ENCODE results near the gene SLC6A8.
"Not testable (repeated sequence)": the region's sequence is repeated elsewhere in the genome, so short reads cannot be mapped to it uniquely, and the experiment has no call there.

Gene SLC6A8

GRCh38 chrX:153672531-153673427, 14.9 kb upstream of the SLC6A8 start:
- DNase-seq: no peak

- DNase-seq: no peak
These were observed 14.1 kb upstream of the SLC6A8 start, which contains the start of gene PNCK for GRCh38 chrX:153673428-153674218. Gene PNCK, minus strand, starts transcription at chrX:153673813. Its CDS starts 737 bp downstream, at chrX:153673076.

DNA sequence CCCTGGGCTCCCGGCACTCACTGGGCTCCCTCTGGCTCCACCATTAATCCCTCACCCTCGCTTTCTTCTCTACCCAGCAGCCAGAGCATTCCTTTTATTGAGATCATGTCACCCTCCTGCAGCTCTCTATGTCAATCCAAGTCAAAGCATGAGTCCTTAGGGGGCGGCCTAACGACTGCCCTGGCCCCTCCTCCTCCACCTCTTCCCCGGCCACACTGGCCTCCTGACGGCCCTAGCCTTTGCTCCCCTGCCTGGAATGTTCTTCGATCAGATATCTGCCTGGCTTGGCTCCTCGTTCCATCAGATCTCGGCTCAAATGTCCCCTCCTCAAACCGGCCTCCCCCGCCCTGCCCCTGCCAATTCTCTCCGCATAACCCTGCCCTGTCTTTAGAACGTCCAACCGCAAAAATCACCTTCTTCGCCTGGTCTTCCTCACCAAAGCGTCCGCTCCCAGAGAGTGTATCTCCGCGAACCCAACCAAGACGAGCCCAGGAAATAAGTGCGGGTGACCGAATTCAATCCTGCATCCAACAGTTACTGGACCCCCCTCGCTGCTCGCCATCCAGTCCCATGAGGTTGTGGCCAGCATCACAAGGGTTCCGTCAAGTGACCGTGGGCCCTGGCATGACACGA, 13.4 kb upstream of the SLC6A8 start:
- DNase-seq: no peak

DNA sequence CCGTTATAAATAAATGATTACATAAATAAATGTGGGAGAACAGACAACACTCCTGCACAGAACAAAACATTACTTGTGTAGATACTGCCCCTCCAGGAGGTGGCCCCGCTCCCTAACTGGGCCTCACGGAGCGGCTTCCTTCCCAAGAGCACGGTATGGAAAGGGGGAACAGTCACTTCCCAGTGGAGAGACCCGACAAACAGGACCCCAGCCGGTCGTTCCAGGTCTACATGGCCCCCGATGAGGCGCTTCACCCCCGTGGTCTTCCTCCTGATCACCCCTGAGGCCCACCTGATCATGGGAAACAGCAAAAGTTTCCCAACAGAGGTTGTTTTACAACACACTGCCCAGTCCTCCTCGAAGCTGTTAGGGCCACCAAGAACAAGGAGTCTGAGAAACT, 6.6 kb upstream of the SLC6A8 start:
- no peak for DNase-seq

DNA sequence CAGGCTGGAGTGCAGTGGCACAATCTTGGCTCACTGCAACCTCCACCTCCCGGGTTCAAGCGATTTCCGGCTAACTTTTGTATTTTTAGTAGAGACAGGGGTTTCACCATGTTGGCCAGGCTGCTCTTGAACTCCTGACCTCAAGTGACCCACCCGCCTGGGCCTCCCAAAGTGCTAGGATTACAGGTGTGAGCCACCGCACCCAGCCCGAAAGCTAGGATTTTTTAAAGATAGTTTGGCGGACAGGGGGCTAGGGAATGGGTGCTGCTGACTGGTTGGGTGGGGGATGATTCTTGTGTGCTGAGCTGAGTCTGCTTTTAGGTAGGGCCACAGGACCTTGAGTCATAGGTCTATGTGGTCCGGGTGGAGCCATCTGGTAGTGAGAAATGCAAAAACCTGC, 4.2 kb upstream of the SLC6A8 start:
- DNase-seq: not testable (repeated sequence)

GRCh38 chrX:153684467-153685155, 3.1 kb upstream of the SLC6A8 start:
- DNase-seq: no peak

DNA sequence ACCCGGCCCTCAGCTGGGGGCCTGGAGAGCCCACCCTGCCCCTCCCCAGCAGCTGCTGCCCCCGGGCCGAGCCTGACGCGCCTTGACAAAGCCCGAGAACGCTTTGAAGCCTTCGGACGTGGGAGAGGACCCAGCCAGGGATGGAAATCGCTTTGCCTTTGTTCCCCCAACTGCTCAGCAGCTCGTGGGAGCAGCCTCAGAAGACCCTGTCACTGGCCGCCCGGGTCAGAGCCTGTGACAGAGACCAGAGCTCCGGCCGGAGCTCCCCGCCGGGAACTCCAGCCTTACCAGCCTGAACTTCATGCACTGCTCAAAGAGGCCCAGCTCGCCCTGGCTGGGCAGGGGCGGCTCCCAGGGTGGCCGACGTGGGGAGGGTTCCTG, 2.6 kb upstream of the SLC6A8 start:
- DNase-seq: no peak

DNA sequence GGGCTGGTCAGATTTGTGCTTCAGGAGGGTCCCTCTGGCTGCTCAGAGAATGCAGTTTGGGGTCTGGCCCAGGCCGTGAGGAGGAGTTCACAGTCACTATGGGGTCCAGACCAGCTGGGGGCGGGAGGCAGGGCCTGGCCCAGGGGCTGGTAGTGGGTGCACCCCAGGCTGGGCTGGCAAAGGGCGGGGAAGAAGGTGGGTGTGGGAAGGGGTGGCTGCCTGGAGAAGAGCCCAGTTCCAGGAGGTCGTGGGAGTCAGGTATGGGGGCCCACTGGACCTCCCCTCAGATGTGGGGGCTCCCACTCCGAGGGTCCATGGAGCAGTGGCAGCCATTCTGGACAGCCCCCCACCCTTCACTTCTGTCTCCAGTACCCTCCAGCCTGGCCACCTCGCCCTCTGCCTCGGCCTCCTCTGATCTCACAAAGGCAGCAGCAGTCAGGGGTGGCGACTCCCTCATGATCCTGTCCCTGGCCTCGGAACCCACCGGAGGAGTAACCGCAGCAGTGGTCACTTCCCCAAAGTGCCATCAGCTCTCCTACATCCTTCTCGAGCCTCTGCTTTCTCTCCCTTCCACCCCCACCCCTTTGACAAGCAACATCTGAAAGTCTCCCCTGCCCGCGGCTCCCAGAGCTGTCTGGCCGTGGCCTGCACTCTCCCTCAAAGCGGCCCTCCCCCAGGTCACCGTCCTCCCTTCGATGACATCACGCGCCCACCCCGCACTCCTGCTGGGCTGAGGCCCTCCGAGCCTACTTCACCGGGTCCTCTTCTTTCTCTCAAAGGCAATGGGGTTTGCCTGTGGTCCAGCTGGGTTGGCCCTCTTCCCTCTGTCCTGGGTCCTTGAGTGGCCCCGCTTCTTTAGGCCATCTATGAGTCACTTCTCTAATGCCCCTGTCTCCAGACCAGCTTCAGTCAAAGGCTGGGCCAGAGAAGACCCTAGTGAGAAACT, 1.7 kb upstream of the SLC6A8 start:
- DNase-seq: no peak

- DNase-seq: no peak
These were observed 1.0 kb upstream of the SLC6A8 start for GRCh38 chrX:153686711-153687110.

- DNase-seq: no peak
These were observed 345 bp downstream of the SLC6A8 start for GRCh38 chrX:153688071-153688470.

DNA sequence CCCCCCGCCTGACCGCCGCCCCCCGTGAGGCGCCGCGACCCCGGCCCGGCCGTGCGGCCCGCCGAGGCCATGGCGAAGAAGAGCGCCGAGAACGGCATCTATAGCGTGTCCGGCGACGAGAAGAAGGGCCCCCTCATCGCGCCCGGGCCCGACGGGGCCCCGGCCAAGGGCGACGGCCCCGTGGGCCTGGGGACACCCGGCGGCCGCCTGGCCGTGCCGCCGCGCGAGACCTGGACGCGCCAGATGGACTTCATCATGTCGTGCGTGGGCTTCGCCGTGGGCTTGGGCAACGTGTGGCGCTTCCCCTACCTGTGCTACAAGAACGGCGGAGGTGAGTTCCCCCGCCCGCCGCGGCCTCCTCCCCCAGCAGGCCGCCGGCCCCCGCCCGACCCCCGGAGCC, 780 bp downstream of the SLC6A8 start:
- DNase-seq: no peak

DNA sequence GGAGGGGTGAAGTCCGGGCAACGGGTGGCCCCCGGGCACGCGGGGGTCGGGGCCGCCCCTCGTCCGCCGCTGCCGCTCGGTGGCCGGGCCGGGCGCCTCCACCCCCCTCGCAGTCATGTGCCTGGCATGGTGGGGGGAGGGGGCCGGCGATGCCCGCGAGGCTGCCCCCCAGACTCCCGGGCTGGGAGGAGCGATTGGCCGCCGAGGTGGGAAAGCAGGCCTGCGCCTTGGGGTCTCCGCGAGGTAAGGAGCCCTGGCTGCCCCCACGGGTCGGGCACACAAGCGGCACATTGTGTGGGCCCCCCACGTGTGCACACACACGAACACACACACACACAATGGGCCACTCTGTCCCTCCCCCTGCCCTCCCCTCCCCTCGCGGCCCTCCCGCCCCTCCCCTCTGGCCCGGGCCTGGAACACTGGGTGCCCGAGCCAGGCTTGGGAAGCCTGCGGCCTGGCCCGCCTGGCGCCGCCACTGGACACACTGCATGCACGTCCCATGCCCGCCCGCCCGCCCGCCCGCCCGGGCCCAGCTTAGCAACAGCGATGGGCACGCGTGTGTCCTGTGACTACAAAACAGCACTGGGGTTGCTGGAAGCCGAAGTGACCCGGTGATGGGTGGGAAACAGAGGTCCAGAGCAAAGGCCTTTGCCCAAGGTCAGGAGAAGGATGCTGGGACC, 1.3 kb downstream of the SLC6A8 start:
- no peak for DNase-seq

DNA sequence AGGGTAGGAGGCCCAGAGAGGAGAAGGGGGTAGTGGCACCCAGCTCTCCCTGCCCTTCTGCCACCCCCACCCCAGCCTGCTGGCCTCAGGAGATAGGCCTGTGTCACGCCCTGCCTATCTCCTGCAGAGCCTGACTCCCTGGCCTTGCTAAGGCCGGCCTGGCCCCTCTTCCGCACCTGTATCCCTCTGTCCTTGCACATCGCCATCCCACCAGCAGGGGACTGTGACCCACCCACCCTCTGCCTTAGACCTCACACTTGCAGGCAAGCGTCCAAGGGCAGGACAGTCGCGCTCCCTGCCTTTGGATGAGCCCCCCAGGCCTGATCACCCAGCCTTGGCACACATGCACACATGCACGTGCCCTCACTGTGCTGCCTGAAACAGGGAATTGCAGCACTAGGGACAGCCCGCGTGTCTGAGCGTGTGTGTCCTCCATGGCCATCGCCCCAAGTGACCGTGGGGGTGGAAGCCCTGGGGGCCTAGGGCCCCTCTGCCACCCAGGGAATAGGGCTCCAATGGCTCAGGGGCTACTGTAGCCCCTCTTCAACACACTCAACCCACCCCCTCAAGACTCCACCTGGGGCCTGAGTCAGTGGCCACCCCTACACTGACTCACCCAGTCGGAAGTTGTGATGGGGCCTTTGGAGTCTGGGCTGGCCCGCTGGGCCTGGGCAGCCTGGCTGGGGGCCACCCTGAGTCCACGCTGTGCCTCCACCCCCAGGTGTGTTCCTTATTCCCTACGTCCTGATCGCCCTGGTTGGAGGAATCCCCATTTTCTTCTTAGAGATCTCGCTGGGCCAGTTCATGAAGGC, 2.1 kb downstream of the SLC6A8 start:
- DNase-seq: no peak

- no peak for DNase-seq
These were observed 2.7 kb downstream of the SLC6A8 start for GRCh38 chrX:153690466-153690865.

- DNase-seq: not testable (repeated sequence)
These were observed 3.5 kb downstream of the SLC6A8 start for GRCh38 chrX:153691032-153691827.

DNA sequence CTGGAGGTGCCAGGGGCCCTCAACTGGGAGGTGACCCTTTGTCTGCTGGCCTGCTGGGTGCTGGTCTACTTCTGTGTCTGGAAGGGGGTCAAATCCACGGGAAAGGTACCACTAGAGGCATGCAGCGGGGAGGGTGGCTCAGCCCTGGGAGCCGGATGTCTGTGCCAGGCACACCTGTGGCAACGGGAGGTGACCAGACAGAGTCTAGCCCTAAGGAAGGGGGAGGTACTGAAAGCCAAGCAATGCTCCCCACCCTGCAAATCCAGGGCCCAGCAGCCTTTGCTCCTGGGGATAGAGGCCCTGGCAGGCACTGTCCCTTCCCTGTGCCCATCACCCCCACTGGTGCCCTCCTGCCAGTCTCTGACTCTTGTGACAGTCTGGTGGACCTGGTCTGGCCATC, 4.3 kb downstream of the SLC6A8 start:
- DNase-seq: no peak

- no peak for DNase-seq
These were observed 5.0 kb downstream of the SLC6A8 start for GRCh38 chrX:153692611-153693156.

GRCh38 chrX:153693216-153694086, 5.7 kb downstream of the SLC6A8 start:
- no peak for DNase-seq
